Inflammatory macrophage (primary cell): ENCODE results near the gene SPCS2.
A peak's percentile ranks its signal among the peaks of the same experiment; 100 is the strongest.

Experiments
- DNase-seq, 2 donors: peaks; one replicate each; pipeline ENCODE4 v3.0.0-alpha.2; 2020 to 2022
- total RNA-seq, 18 experiments: gene quantifications; one replicate each; lab custom pipeline; 2026; ENCODE audit warnings: mixed read lengths in 6 of 18, inconsistent platforms in 2 of 18; lab: John Stamatoyannopoulos, UW

SPCS2 gene
- total RNA-seq: 15.5 to 38.1 (median 22.5) reads per million in 18 experiments

- DNase-seq: peak; percentile 99 to 100
Measured at GRCh38 chr11:74948898-74949752, at the start of gene SPCS2, which contains the start of gene XRRA1. Gene SPCS2, plus strand, starts transcription at chr11:74949266. Its CDS starts 20 bp downstream, at chr11:74949286. Gene XRRA1, minus strand, starts transcription at chr11:74949091. Its CDS starts 8,213 bp downstream, at chr11:74940878.

- DNase-seq: no peak
Measured at GRCh38 chr11:74902342-74902741, 46.7 kb upstream of the SPCS2 start.

DNA sequence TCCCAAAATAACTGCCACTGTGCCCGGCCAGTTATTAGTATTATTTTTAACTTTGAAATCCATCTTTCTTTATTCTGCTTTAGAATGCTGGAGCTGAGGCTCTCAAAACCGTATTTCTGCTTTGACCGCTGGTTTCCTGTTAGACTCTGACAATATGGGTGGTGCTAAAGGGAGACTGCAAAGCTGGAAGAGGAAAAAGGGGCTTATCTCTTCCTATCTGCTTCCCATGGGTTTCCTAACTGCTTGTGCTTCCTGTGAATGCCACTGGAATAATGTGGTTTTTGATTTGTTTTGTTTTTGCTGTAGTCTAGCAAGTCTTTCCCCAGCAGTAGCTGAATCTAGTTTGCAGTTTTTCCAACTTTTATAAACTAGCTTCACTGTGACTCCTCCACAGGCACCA is 43.7 kb upstream of the SPCS2 start:
- DNase-seq: no peak

DNA sequence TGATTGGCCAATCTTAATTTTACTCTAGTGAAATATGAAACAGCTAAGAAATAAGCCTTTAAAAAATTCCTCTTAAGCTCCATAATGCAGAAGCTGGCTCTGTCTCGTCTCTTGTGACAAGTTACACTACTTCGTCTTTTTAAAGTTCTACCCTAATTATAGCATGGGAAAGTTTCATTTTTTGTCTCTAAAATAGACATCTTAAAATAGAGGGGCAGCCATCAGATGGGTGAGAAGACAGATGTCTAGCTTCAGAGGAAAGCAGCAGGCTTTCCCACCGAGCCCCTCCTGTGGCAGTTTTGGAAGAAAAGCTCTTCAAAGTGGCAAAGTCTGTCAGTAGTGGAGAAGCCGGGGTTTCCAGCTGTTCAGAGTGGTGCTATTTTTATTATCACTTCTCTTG is 39.7 kb upstream of the SPCS2 start:
- no peak for DNase-seq

GRCh38 chr11:74909812-74910211 is 39.3 kb upstream of the SPCS2 start:
- no peak for DNase-seq

DNA sequence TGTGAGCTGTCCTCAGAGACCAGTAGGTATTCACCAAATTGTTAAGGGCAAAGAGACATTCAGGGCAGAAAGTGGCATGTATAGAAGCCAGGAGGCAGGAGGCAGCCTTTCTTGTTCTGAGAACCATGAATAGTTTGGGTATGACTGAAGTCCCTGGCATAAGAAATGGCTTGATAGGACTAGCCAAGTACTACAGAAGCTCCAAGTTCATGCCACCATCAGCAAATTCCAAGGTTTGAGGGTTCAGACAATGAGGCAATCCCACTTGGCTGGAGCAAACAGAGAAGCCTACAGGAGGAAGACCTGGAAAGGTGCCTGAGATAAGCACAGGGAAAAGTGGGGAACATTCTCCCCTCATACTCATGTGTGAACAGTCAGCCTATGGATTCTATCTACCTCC is 25.9 kb upstream of the SPCS2 start:
- no peak for DNase-seq

- no peak for DNase-seq
Measured at GRCh38 chr11:74925281-74925680, 23.8 kb upstream of the SPCS2 start.

GRCh38 chr11:74926304-74927030 is 22.6 kb upstream of the SPCS2 start:
- no peak for DNase-seq

DNA sequence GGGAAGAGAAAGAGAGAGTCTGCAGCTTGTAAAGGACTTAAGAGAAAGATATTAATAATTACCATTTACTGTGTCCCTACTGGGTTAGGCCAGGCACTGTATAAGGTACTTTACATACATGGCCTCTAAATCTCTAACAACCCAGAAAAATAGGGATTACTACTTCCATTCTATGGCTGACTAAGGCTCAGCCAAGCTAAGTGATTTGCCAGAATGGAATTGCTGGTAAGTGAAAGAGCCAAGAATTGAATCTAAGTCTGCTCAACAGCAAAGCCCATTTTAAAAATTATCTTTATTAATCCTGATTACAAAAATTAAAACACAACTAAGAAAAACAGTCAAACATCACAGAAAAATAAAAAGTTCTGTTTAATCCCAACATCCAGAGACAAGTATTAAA is 21.6 kb upstream of the SPCS2 start:
- no peak for DNase-seq

DNA sequence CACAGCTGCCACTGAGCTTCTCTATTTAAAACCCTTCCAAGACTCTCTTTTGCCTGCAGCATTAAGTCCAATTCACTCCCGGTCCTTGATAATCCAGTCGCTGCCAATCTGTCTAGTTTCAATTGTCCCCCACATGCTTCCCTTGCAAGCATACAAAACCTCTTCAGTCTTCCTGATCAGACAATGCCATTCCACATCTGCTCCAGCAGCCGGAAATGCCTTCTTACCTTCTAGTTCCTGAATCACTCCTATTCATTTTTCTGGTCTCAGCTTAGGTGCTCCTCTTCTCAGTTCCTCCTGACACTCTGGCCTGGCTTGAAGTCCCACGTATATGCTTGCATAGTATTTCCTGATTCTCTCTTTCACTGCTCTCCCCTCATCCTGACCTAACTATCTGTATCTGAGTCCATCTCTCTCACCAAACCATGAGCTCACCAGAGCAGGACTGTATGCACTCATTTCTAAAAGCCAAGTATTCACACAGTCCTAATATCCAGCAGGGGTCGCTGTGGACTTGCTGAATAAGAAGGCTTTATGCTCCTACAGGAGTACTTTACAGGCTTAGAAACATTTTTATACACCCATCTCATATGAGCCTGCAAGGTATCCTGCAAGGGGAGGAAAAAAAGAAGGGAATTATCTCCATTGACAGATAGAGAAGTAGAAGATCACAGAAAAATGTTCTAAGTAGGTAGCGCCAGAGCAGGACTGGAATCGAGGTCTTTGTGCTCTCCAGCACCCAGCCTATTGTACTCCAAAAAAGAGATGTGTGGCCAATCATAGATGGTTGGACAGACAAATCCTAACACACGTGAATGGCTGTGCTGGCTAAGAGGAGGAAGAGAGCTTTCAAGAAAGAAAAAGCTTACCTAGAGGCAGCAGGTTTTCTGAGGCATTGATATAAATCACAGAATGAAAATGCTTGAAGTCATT is 19.4 kb upstream of the SPCS2 start:
- DNase-seq: peak; percentile 81 to 87

GRCh38 chr11:74932169-74932568 is 16.9 kb upstream of the SPCS2 start:
- no peak for DNase-seq

DNA sequence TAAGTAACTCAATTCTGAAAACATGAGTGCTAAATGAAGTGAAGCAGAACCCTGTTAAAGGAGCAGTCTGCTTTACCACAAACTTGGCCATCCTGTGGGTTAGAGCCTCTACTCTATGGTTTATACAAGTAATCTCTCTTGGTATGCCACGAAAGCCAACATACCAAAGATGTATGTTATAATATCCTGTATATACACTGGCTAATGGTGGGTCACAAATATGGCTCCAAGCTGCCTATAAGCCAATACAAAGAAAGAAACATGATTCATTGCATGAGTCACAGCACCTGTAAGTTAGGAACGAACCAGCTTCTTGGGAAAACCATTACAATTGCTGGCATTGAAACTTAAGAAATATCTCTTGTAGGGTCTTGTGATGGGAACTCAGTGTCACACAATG is 16.3 kb upstream of the SPCS2 start:
- DNase-seq: no peak

DNA sequence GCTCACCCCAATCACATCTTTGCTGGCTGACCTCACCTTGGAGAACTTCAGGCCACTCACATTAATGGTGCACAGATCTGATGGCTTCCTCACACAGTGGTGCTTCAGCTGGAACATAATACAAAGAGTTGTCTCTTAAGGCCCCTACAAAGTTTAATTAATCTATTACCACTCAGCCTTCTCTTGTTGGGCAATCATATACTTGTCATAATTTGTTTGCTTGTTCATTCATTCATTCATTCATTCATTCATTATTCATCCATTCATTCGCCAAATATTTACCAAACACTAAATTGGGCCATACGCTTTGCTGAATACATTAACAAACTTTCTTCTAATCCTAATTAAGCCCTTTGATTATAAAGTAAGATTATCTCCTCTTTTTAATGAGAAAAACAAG is 15.3 kb upstream of the SPCS2 start:
- DNase-seq: no peak

DNA sequence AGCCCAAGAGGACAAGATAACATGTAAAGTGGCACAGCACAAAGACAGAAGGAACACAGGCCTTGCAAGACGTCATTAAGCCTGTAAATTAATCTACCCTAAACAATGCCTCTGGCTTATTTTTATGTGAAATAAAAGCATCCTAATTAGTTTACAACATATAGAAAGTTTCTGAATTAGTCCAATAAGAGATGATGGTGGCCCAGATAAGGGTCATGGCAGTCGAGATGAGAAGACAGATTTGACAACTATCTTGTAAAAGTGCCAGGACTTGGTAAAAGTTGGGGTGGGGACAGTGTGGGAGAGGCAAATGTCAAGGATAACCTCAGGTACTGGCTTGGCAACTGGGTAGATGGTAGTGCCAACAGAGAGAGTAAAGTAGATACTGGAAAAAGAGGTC is 13.8 kb upstream of the SPCS2 start:
- no peak for DNase-seq

- DNase-seq: no peak
Measured at GRCh38 chr11:74936087-74936486, 13.0 kb upstream of the SPCS2 start.

DNA sequence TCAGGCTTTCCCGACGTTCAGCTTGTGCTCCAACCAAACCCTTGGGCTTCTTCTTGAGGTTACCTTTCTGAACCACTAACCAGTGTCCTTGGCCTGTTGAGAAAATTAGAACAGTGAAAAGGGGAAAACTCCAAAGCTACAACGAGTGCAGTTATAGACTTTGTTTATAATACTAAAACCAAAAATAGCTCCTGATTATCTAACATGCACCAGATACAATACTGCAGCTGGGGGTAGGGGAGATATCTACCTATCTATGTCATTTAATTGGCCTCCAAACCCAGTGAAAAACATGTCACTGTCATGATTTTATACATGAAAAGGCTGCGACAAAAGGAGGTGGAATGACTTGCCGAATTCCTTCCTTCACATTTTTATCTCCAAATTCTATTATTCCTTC is 12.1 kb upstream of the SPCS2 start:
- DNase-seq: no peak

DNA sequence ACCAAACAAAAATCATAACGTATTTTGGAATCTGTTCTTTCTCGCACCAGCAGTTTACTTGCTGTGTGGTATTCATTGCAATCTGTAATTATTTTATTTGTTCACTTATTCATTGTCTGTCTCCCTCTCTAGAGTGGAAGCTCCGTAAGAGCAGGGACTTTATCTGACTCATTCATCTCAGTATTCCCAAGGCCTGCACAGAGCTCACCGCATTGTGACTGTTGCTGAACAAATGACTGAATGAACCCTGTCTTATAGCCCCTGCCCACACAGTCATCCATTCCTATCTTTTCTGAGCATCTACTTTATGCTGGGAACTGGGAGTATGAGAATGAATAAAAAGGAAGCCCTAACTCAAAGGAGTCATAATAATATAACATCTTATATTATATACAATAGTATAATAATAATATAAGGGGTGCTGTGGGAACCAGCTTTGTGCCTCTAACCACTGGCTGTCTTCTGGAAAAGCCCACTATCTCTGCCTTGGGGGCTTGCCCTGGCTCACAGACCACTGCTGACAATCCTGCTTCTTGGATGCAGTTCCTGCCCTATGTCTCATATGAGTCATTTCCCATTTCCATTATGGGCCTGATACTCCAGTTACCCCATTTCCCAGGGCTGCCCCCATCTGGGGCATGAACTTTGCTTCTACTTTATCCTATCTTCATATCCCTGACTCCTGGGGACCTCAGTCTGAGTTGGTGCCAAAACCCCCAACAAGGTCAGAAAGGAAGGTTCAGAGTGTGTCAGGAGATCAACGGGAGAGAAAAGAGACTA is 11.2 kb upstream of the SPCS2 start:
- DNase-seq: no peak

- no peak for DNase-seq
Measured at GRCh38 chr11:74941492-74941891, 7.6 kb upstream of the SPCS2 start.

- DNase-seq: no peak
Measured at GRCh38 chr11:74942073-74942759, 6.8 kb upstream of the SPCS2 start.

DNA sequence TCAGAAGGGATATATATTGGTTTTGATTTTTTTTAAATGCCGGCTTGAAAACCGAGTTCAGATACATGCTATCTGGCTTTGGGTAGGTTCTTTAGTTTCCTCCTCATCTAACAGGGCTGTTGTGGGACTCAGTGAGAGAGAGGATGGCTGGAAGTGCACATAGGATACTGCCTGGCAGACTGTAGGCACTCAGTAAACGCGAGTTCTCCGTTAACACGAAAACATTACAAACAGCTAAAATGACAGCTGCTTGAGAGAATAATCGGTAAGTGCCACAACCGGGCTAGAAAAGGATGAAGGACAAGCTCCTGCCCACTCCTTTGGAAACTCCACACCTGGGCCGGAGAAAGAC is 544 bp upstream of the SPCS2 start:
- peak in 1 of 2 donors; percentile 7 for DNase-seq

DNA sequence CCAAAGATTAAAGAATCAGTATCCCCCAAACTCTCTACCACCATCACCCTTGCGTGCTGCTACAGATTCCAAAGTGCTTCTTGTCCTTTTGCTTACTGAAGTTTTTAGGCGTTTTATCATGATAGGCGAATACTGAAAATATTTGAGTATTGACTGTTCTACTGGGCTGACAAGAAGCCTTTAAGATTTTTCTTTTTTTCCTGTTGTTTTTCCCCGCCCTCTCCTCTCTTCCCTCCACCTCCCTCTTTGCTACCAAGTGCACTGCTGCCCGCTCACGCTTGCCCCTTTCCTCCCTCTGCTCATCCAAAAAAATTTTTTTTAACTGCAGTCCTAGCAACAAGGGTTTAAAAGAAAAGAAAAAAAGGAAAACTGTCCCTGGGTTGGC is 679 bp downstream of the SPCS2 start:
- no peak for DNase-seq
